Inflammatory macrophage (primary cell): ENCODE results near the gene NECTIN1.

Experiments used
- DNase-seq, 2 donors: peaks; one replicate each; pipeline ENCODE4 v3.0.0-alpha.2; 2020 to 2022

NECTIN1 gene

DNA sequence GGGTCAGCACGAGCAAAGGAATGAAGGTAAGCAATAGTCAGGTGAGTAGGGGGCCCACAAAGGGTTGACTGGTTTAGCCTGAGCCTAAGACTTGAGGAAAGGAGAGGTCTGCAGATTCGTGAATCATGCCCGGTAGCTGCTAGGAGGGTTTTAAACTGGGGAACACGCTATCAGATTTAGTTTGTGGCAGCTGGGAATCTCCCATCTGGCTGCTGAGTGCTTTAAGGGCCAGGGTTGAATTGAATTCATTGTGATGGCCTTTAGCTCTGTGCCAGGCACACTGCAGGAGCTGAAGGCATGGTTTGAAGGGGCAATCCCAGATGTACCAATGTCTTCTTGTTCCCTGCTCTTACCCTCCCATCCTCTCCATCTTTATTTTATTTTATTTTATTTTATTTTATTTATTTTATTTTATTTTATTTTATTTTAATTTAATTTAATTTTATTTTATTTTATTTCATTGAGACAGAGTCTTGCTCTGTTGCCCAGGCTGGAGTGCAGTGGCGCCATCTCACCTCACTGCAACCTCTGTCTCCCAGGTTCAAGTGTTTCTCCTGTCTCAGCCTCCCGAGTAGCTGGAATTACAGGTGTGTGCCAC lies 1.9 kb upstream of the NECTIN1 start:
- DNase-seq = no peak

DNA sequence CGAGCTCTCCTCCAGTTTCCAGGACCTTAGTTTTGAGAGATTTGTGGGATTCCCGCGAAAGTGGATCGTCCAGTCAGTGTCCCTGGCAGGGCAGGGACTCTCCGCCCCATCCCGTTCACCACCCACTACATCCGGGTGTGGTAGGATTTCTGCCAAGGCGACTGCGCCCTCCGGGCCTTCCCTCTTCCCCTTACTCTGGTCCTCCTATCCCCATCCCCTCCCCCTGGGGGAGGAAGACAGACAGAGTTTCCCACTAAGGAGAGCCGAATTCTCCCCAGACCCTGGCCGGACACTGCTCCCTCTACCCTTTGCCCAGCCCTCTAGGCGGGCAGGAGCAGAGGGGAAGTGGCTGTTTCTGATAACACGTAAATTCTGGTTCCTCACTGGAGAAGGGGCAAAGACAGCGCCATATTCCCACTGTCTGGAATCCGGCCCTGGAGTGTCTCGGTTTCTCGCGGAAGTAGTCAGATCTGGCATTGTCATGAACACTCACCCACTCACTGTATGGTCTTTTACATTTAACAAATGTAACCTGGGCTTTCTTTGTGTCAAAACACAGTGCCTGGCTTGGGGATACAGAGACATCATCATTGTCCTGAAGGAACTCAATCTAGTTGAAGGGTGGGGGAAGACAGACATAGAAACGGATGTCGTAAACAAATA lies 1.1 kb upstream of the NECTIN1 start:
- peak; percentile 81 to 82 for DNase-seq

DNA sequence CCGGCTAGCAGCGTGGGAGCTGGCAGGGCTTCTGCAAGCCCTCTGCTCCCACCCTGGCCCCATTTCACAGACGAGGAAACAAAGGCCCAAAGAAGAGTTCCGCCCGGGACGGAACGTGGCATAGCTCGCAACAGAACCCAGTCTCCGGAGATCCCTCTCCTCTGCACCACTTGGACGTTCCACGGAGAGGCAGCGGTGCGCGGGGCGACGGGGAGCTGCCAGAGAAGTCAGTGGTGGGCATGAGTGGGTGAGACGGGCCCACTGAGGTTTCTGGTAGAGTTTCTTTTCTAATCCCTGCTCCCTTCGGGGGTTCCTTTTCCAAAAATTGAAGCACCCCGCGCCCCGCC lies 554 bp upstream of the NECTIN1 start:
- no peak for DNase-seq

DNA sequence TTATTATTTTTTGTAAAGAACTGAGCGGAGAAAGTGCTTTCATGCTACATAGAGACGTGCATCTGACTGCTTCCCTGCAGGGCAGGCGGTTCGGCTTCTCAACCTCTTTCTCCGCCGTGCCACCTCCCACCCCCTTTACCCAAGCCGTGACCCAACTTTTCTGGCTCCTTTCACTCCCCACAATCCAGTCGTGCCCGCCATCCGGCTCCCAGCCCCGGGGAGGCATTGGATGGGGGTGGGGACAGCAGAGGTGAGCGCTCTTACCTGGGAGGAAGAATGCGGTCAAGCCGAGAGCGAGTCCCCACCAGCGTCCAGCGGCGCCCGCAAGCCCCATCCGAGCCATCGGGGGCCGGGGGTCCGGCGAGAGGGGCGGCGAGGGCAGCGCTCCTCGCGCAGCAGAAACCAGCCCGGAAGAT lies 781 bp downstream of the NECTIN1 start:
- DNase-seq = no peak

DNA sequence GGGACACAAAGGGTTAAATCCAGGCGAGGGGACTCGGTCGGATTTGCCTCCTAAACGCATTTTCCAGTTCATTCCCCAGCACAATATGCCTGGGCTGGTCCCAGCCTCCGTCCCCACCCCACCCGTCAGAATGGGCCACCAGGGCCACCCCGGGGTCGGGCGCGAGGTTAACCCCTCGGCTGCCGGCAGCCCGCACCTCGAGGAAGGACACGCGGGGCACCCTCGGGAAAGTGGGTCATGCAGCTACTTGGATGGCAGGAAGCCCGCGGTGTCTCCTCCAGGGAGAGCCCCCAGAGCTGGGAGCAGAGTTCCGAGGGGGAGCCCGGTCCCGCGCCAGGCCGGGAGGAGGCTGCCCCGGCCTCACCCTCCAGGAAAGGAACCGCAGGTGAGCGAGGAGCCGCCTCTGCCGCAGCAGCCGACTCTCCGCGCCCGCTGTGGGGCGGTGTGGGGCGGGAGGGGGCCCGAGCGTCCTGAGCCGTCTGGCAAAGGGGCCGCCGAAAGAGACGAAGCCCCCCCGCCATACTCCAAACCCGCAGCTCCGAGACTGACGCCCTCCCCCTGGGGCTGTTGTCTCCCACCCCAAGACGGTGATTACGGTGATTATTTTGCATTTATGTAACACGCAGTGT lies 1.4 kb downstream of the NECTIN1 start:
- no peak for DNase-seq

DNA sequence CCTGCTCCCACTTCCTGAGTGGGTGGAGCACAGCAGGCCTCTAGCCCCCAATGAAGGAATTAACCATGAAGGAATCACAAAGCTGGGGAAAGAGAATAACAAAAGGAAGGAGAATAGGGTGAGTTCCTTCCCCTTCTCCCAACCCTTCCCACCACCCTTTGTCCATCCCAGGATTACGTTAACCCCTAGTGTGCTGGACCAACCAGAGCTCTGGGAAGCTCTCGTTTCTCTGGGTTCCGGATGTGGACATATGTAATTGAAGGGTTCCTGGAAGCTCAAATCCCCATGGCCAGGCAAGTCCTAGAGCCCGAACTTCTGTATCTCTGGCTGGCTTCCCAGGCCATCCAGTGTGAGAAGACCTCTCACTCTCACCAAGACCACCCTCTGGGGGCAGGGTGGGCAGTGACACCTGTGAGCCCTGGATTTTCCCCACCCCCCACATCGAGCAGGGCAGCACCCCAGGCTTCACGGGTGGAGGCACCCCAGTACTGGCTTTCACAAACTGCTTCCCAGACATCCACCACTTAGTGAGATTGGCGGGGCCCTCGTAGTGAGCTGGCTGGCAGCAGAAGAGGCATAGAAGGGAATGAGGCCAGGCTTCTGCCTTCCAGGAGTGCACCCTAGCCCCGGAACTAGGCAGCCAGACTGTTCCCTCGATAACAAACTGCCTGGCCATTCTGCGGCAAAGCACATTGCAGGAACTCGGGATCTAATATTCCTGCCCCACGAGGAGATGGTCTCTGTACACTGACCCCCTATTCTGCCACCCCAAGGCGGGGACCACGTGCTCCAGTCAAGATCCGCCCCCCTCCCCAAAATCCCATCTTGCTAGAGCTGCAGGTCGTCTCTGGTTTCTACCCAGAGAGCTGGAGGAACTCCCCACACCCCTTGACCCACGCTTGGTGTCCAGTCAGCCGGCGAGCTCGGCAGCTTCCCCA lies 2.1 kb downstream of the NECTIN1 start:
- DNase-seq = no peak

DNA sequence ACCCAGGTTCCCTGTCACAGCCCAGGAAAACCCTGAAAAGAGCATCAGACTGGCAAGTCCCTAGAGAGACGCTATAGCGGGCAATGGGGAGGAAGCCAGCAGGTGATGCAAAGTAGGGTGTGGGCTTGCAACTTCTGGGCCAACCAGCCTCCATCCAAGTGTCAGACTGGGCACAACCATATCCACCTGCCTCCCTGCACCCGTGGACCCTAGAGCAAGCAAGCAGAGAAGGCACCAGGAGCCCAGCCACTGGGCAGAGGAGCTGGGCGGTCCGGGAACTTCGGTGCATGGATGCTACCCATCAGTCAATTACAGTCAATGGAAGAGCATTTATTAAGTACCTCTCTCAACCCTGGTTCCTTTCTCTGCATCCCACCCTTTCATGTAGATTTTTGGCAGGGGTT lies 2.8 kb downstream of the NECTIN1 start:
- DNase-seq = no peak

DNA sequence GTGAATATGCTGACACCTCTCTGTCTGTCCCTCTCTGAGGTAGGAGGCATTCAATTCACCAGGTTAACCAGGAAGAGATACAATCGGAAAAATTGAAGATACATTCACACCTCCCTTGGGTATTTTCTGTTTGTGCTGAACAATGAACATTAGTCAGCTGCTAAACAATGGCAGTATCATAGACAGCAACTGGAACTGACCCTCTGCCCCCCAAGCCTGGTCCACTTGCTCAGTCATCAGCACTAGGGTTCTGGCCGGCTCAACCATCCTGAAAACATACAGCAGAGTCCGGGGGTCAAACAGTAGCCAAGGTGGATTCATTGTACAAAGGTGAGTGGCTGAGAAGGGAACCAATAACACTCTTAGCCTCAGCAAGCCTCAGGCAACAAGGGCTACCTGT lies 4.0 kb downstream of the NECTIN1 start:
- no peak for DNase-seq

DNA sequence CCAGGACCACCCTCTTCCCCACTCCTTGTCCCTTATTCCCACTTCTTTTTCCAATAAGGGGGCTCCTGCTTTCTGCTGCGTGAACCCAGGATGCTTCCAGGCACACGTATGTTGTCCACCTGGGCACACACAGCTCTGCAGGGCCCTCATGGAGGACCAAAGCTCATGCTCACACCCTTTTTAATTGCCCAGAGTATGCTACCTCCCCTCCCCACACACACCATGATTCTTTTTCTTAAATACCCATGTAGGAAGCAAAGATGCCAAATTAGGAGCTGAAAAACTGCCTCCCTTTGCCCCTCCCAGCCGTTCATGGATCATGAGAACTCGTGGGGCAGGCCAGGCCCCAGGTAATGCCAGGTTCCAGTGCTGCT lies 5.1 kb downstream of the NECTIN1 start:
- DNase-seq = no peak

DNA sequence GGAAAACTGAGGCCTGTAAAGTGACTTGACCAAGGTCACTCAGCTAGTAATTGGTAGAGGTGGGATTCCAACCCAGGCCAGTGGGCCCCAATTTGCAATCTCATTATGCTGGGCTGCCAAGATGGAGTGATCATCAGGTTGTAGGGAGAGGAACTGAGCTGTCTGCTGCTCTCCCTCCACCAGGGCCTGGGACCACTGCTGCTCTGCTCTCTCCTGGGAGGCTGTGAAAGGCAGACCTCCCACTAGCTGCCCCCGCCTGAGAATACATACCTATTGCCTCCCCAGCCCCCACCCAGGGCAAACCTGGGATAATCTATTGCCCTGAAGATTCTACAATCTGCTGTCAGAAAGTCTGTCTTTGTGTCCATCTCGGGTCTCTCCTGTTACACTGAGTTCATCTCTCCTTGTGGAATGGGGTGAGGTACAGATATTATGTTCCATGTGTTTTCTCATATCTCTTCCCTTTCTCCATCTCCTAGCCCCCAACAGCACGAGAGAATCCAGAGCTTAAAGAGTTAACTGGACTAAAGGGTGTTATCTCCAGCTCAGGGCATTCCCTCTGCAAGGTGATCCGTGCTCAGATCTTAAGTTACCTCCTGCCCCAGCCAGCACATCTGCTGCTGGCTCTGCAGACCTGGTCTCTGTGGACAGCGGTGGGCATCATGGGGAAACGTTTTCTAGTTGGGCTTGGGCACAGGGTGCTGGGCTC lies 5.6 kb downstream of the NECTIN1 start:
- no peak for DNase-seq

DNA sequence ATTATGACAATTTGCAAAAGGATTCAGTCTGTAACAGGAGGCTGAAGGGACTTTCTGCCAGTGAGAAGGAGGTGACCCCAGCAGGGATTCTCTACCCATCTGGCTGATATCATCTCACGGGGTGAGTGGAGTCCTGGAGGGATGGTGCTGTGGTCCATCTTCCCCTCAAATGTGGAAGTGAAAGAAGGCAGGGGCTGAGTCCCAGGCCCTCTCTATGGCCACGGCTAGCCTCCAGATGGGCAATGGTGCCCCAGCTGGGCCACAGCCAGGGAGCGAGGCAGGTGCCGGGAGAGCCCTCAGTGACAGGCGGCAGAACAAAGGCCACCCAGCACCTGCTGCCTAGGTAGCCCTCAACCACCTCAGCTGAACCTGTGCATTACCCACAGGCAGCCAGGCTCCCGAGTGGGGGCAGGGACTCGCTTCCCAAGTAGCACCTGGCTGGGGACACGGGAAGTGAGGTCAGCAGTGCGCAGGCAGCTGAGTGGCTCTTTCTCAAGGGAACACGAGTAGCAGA lies 6.7 kb downstream of the NECTIN1 start:
- no peak for DNase-seq

DNA sequence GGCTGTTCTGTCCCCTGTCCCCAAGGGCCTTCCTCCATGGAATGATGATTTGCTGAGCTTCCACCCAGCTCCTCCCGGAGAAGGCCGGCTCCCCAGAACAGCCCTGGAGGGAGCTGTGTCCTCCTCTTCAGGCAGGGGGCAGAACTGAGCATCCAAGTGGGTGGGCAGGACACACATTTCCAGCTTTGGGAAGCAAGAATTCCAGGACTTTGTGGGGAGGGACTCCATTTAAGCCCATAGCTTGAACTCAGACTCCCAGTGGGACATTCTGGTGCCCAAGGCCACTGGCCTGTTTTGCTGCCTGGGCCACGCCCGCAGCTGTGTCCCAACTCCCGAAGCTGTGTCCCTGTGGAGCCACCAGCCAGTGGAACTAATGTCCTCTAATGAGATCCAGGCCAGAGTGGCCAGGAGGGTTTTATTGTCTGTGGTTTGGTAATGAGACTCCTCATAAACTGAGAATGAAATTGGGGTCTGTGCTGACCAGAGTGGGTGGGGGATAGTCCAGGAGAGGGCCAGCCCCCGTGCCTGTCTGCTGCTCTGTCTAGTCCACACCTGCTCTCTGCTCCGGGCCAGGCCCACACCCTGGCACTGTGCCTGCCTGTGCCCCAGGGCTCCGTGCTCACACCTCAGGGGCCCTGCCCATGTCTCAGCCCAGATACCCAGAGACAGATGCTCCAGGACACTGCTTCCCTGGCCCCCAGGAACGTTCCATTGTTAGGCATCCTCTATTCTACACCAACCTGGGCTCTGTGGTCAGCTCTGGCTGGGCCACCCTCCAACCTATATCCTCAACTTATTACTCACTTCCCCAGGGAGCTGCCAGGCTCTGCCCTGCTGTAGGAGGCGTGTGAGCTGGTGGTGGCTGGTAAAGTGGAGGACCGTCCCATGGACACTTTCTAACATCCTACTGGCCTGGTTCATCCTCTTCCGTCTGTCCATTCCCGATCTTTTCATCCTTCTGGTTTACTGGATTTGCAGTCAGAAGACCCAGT lies 7.6 kb downstream of the NECTIN1 start:
- DNase-seq = no peak

DNA sequence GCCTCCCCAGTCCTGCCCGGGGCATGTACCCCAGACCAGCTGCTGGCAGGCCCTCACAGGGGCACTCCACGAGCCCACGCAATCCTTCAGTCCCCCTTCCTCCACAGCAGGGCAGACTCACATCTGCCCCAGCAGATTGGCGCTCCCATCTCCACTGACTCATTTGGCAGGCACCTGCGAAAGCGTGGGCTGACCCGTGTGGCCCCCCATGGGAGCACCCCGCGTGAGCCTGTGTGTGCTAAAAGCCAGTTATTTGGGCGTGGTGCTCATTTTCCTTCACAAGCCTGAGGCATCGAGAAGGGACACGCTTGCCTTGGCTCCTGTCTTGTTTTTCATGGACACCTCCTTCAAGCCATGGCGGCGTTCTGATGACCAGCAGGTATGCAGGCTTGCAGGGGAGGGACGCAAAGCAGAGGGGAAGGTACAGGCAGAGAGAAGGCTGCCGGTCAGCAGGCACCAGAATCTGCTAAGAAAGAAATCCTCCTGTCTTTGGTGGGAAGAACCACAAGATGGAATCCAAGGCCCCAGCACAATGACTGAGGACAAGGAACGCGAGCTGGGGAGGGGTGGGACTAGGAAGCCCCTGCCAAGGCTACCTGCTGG lies 8.6 kb downstream of the NECTIN1 start:
- no peak for DNase-seq

DNA sequence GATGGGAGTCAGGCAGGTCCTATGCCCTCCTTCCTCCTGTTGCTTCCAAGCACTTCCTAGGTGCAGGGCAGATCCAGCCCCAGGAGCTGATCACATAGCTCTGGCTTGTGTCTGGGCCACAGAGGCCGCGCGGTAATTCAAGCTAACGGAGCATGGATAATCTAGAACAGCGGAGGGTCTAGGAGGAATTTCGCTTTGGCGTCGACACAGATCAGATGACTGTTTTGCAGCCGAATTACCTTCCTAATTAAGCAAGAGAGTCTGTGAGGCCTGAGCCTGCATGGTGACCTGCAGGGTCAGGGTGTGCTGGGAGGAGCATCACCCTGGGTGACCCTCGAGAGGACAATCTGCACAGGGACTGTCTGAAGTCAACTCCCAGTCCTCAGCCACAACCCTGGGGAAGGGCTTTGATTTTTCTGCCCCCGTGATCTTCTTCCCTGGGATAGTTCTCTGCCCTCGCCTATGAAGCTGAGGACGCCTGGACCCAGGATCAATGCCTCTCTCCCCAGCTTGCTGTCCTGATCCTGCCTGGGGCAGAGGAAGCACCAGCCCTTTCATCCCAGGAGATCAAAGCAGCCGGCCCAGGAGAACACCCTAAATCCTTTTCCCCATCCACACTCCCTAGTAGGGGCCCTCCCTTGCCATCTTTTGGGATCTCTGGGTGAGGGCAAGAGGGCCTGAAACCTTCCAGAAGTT lies 11.0 kb downstream of the NECTIN1 start:
- DNase-seq = no peak

DNA sequence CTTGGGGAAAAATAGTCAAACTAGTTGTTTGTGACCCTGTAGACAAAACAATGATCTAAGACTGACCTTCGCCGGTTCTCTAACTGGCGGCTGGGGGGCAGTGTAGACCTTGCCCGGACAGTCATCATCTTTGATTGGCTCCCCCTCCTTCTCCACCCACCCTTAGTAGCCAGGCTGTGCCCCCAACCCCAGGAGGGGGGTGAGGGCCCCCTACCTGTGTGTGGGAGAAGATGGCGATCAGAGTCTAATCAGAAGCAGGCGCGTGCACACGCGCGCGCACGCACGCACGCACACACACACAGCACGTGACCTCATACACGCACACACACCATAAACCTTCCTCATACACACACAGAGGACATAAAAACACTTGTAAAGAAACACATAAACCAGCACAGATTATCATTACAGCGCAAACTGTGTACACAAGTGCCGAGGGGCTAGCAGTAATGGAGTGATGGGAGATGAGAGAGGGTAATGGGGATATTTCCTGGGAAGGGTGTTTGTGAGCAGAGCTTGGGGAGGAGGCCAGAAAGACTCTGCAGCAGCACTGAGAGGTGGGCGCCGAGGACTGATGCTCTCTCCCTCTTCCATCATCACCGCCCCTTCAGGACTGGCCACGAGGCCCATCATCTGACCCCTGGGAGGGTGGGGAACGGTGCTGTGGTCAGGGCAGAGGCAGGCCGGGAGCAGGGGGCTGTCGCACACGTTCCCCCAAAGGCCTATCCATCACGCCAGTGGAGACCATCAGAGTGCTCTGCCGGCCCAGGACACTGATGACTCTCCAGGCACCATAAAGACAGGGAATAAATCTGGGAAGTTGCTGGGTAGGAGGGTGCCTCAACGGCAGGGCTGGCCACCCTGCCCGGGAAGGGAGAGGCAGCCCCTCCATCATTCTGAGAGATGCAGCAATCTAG lies 12.2 kb downstream of the NECTIN1 start:
- DNase-seq = no peak

DNA sequence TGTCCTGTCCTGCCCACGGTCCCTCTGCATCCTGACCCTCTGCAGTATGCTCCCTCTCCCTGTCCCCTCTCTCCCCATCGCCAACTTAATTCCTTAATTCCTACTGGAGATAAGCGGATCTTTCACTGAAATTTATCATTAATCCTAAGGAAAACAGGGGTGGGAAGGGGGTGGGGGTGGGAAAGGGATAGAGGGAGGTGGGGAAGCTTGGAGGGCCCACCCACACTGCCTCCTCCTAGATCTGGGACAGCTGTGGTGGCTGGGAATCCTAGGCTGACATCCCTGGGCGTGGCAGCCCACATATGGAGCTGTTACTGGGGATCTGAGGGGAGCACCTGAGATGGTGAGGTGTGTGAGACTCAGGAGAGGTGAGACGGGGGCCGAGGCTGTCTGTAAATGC lies 14.4 kb downstream of the NECTIN1 start:
- DNase-seq = no peak

DNA sequence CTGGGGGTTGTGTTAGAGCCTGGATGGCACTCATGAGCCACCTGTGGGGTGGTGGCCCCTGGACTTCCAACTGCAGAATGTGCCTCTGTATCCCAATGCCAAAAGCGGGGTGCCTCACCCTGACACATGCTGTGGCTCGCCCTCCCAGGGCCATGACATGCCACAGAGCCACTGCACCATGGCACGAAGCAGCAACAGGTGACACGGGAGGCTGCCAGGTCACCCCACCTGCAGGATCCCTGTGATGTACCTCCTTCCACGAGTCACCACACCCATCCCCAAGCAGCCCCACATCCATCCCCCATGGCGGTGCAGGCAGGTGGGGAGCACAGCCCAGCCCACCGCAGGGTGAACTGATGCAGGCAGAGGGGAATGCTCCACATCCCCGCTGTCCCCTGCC lies 14.8 kb downstream of the NECTIN1 start:
- DNase-seq = no peak

DNA sequence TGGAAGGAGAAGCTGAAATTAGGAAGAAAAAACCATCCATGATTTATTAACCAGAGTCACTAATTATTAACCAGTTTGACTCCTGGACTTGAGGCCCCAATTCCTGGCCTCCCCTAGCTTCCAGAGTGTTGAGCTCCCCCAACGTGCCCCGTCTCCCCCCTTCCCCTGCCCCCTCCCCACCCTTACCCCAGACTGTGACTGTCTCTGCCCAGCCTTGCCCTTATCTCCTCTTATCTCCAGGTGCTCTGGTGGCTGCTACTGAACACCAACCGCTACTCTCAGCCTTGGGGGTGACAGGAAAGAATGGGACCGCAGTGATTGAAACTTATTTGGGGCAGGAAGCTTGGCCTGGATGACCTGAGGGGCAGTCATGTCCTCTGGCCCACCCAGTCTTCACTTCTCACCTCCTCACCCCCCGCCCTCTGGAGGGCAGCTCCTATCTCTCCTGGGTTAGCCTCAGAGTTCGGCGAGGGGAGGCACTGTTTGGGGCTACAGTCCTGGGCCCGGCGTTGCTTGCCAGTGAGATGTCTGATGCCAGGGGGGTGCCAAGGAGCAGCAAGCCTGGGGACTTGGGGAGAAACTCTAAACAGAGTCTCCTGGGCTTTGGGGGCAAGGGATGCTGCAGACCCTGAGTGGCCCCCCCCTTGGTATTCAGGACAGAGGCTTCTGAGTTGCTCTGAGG lies 15.5 kb downstream of the NECTIN1 start:
- no peak for DNase-seq
